WTC11 (cell line): ENCODE measurements around the gene ABLIM2. TPM values are rescaled to one million over a fixed set of nuclear protein-coding genes. Genes with fewer than 3 reads are reported as not detected.

Experiments
- ATAC-seq: fragments of 200-7000 bp; cut with Tn5 transposase; 2 replicates; pipeline ENCODE4 v1.10.0; 2021; ENCODE audit warnings: mild to moderate bottlenecking, moderate library complexity
- CTCF ChIA-PET: fragments of 300-600 bp; sonication (Branson Sonifier 250); formaldehyde crosslinking; loops from one replicate; lab custom pipeline; 2021; ENCODE audit warnings: antibody characterized with exemption; lab: Charles Lee
- POLR2A ChIA-PET: fragments of 350-600 bp; sonication (Branson Sonifier 250); formaldehyde crosslinking; loops from one replicate; lab custom pipeline; 2021; ENCODE audit warnings: antibody characterized with exemption; lab: Charles Lee
- DNase-seq: peaks from one replicate; pipeline ENCODE4 v3.0.0; 2021; ENCODE audit warnings: low spot score
- H3K27ac Mint-ChIP-seq: 2 replicates; pipeline ENCODE4 v1.8.0; 2021; ENCODE audit warnings: mixed read lengths
- H3K27me3 Mint-ChIP-seq: 2 replicates; pipeline ENCODE4 v1.8.0; 2021; ENCODE audit warnings: low read depth, mild to moderate bottlenecking, moderate library complexity, mixed read lengths
- H3K36me3 Mint-ChIP-seq: 2 replicates; pipeline ENCODE4 v1.8.0; 2021; ENCODE audit warnings: mixed read lengths
- H3K4me1 Mint-ChIP-seq: 2 replicates; pipeline ENCODE4 v1.8.0; 2022; ENCODE audit warnings: mixed read lengths
- H3K4me3 Mint-ChIP-seq: 2 replicates; pipeline ENCODE4 v1.8.0; 2021; ENCODE audit warnings: mild to moderate bottlenecking, moderate library complexity, mixed read lengths
- H3K9me3 Mint-ChIP-seq: 2 replicates; pipeline ENCODE4 v1.8.0; 2021; ENCODE audit warnings: mixed read lengths
- CDX4 ChIP-seq: fragments of 250-450 bp; sonication (Bioruptor Pico); IDR thresholded peaks from 2 replicates; pipeline ENCODE4 v1.9.0; 2021; ENCODE audit warnings: moderate library complexity, mild to moderate bottlenecking, inconsistent platforms, borderline replicate concordance
- CREM ChIP-seq: sonication (generic); formaldehyde crosslinking; IDR thresholded peaks from 2 replicates; pipeline ENCODE4 v1.8.1; 2022; ENCODE audit warnings: mild to moderate bottlenecking, missing genetic modification reagents, moderate library complexity
- E2F1 ChIP-seq: sonication (generic); formaldehyde crosslinking; IDR thresholded peaks from 2 replicates; pipeline ENCODE4 v1.8.0; 2022; ENCODE audit warnings: mild to moderate bottlenecking, missing genetic modification reagents
- E2F5 ChIP-seq: sonication (generic); formaldehyde crosslinking; IDR thresholded peaks from 2 replicates; pipeline ENCODE4 v1.8.1; 2022; ENCODE audit warnings: mild to moderate bottlenecking, moderate library complexity, missing genetic modification reagents
- ELF4 ChIP-seq: sonication (generic); formaldehyde crosslinking; IDR thresholded peaks from 2 replicates; pipeline ENCODE4 v1.8.1; 2022; ENCODE audit warnings: low read depth, mild to moderate bottlenecking, moderate library complexity, missing genetic modification reagents
- ETV6 ChIP-seq: sonication (generic); formaldehyde crosslinking; IDR thresholded peaks from 2 replicates; pipeline ENCODE4 v1.8.1; 2022; ENCODE audit warnings: mild to moderate bottlenecking, missing genetic modification reagents
- FOXJ3 ChIP-seq: sonication (generic); formaldehyde crosslinking; IDR thresholded peaks from 2 replicates; pipeline ENCODE4 v1.9.0; 2021; ENCODE audit warnings: missing genetic modification reagents, mild to moderate bottlenecking, borderline replicate concordance
- GRHL2 ChIP-seq: fragments of 250-450 bp; sonication (Bioruptor Pico); IDR thresholded peaks from 2 replicates; pipeline ENCODE4 v1.8.0; 2022; ENCODE audit warnings: mild to moderate bottlenecking, moderate library complexity; ENCODE audit not compliant: insufficient replicate concordance, severe bottlenecking
- IRF1 ChIP-seq: sonication (generic); formaldehyde crosslinking; IDR thresholded peaks from 2 replicates; pipeline ENCODE4 v1.8.0; 2023; ENCODE audit warnings: missing genetic modification reagents
- MLX ChIP-seq: sonication (generic); formaldehyde crosslinking; IDR thresholded peaks from 2 replicates; pipeline ENCODE4 v1.8.1; 2023; ENCODE audit warnings: mild to moderate bottlenecking, missing genetic modification reagents, moderate library complexity
- NR1H2 ChIP-seq: sonication (generic); formaldehyde crosslinking; IDR thresholded peaks from 2 replicates; pipeline ENCODE4 v1.9.0; 2021; ENCODE audit warnings: mild to moderate bottlenecking, moderate library complexity, missing genetic modification reagents
- RELA ChIP-seq: sonication (generic); formaldehyde crosslinking; IDR thresholded peaks from 2 replicates; pipeline ENCODE4 v1.8.1; 2022; ENCODE audit warnings: missing genetic modification reagents, mild to moderate bottlenecking, borderline replicate concordance
- SMAD3 ChIP-seq: sonication (generic); formaldehyde crosslinking; IDR thresholded peaks from 2 replicates; pipeline ENCODE4 v1.8.0; 2022; ENCODE audit warnings: missing genetic modification reagents, mild to moderate bottlenecking, borderline replicate concordance
- SMAD4 ChIP-seq: sonication (generic); formaldehyde crosslinking; IDR thresholded peaks from 2 replicates; pipeline ENCODE4 v1.8.0; 2022; ENCODE audit warnings: mild to moderate bottlenecking, missing genetic modification reagents
- SOX15 ChIP-seq: fragments of 250-450 bp; sonication (Bioruptor Pico); IDR thresholded peaks from 2 replicates; pipeline ENCODE4 v1.9.0; 2021; ENCODE audit warnings: mild to moderate bottlenecking
- TEAD4 ChIP-seq: sonication (generic); formaldehyde crosslinking; IDR thresholded peaks from 2 replicates; pipeline ENCODE4 v1.8.0; 2022; ENCODE audit warnings: mild to moderate bottlenecking, missing genetic modification reagents
- USF1 ChIP-seq: sonication (generic); formaldehyde crosslinking; IDR thresholded peaks from 2 replicates; pipeline ENCODE4 v1.8.0; 2022; ENCODE audit warnings: mild to moderate bottlenecking, missing genetic modification reagents
- USF2 ChIP-seq: sonication (generic); formaldehyde crosslinking; IDR thresholded peaks from 2 replicates; pipeline ENCODE4 v1.8.1; 2023; ENCODE audit warnings: mild to moderate bottlenecking, missing genetic modification reagents, moderate library complexity
- ZNF281 ChIP-seq: sonication (generic); formaldehyde crosslinking; IDR thresholded peaks from 2 replicates; pipeline ENCODE4 v1.8.0; 2023; ENCODE audit warnings: mild to moderate bottlenecking, missing genetic modification reagents
- ZNF317 ChIP-seq: sonication (generic); formaldehyde crosslinking; IDR thresholded peaks from 2 replicates; pipeline ENCODE4 v1.8.1; 2023; ENCODE audit warnings: low read depth, mild to moderate bottlenecking, moderate library complexity, missing genetic modification reagents, borderline replicate concordance
- ZNF423 ChIP-seq: fragments of 250-450 bp; sonication (Bioruptor Pico); IDR thresholded peaks from 2 replicates; pipeline ENCODE4 v2.1.2; 2022; ENCODE audit warnings: mild to moderate bottlenecking, moderate library complexity
- ZSCAN18 ChIP-seq: fragments of 250-450 bp; sonication (Bioruptor Pico); IDR thresholded peaks from 2 replicates; pipeline ENCODE4 v2.1.2; 2022; ENCODE audit warnings: mild to moderate bottlenecking, moderate library complexity
- total RNA-seq: library from RNA; stranded (reverse); gene quantifications from 3 replicates; pipeline ENCODE4 v1.2.3, GENCODE V29; 2021

Gene ABLIM2
- total RNA-seq, 1 experiment from 2014 or later = 2.6 TPM

GRCh38 chr4:8019396-8020365 lies 138.9 kb downstream of the ABLIM2 start:
- H3K4me3 Mint-ChIP-seq = no peak overlapping the region
- no peak for ATAC-seq
- TF ChIP-seq MLX (CRISPR knock-in tag) = no peak
- no peak for TF ChIP-seq IRF1 (CRISPR knock-in tag)
- TF ChIP-seq ZNF317 (CRISPR knock-in tag) = no peak
- no peak for TF ChIP-seq CREM (CRISPR knock-in tag)
- TF ChIP-seq TEAD4 (CRISPR knock-in tag) = no peak
- no peak for TF ChIP-seq ETV6 (CRISPR knock-in tag)
- no peak for TF ChIP-seq E2F1 (CRISPR knock-in tag)
- no peak for TF ChIP-seq FOXJ3 (CRISPR knock-in tag)
- no peak for TF ChIP-seq NR1H2 (CRISPR knock-in tag)
- TF ChIP-seq ZNF423 (CRISPR knock-in tag) = no peak
- TF ChIP-seq E2F5 (CRISPR knock-in tag) = no peak
- no peak for TF ChIP-seq ZNF281 (CRISPR knock-in tag)
- no peak for TF ChIP-seq SMAD3 (CRISPR knock-in tag)
- no peak for TF ChIP-seq ELF4 (CRISPR knock-in tag)
- no peak overlapping the region for H3K27ac Mint-ChIP-seq
- H3K9me3 Mint-ChIP-seq = no peaks in the 10 kb centered on the region
- POLR2A ChIA-PET = interaction anchor here (0.7 kb wide), 1 partner anchor 85 kb away, joined by 7 read pairs; no protein-coding TSS in a partner anchor
- no peak for DNase-seq
- CTCF ChIA-PET = no interaction called here
- peaks cover 6% of the 10 kb centered on the region for H3K4me1 Mint-ChIP-seq
- no peaks in the 10 kb centered on the region for H3K27me3 Mint-ChIP-seq
- no peaks in the 10 kb centered on the region for H3K36me3 Mint-ChIP-seq

- ATAC-seq (no peak), DNase-seq (no peak)
- Mint-ChIP-seq H3K36me3 (no peaks in the 10 kb centered on the region), H3K4me1 (peaks cover 6% of the 10 kb centered on the region), H3K9me3 (no peaks in the 10 kb centered on the region), H3K27me3 (no peaks in the 10 kb centered on the region), H3K27ac (no peak overlapping the region), H3K4me3 (no peak overlapping the region)
- no peak for TF ChIP-seq CDX4 (CRISPR knock-in tag)
- no peak for TF ChIP-seq GRHL2 (CRISPR knock-in tag)
- no peak for TF ChIP-seq SMAD4
- no peak for TF ChIP-seq ZSCAN18 (CRISPR knock-in tag)
- TF ChIP-seq SOX15 (CRISPR knock-in tag) = no peak
- TF ChIP-seq USF2 (CRISPR knock-in tag) = no peak
- TF ChIP-seq USF1 (CRISPR knock-in tag) = no peak
- TF ChIP-seq RELA (CRISPR knock-in tag) = no peak
- CTCF ChIA-PET = interaction anchor here (0.6 to 2.0 kb wide), 8 partner anchors 10 to 803 kb away, joined by 3 to 6 read pairs (median 4); no protein-coding TSS in a partner anchor
- POLR2A ChIA-PET = no interaction called here
These were observed 142.1 kb downstream of the ABLIM2 start for GRCh38 chr4:8016527-8016926.
